HCT116 (cell line): Measurements from ENCODE around the gene DPH6. TPM values are rescaled to one million over a fixed set of nuclear protein-coding genes. Genes with fewer than 3 reads are reported as not detected.

Experiments used
- ATAC-seq: fragments of 200-7000 bp; cut with Tn5 transposase; 2 replicates; pipeline ENCODE4 v1.9.1; 2020; ENCODE audit warnings: mild to moderate bottlenecking, moderate library complexity
- BruUV-seq: library from RNA; stranded (reverse); fragments of 400-500 nt; replicated peaks from 2 replicates; lab custom pipeline; 2021; lab: Mats Ljungman, UMichigan
- CTCF ChIA-PET: fragments of 300-600 bp; sonication (Branson Sonifier 250); formaldehyde crosslinking; loops from one replicate; lab custom pipeline; 2021; ENCODE audit warnings: antibody characterized with exemption; lab: Charles Lee
- POLR2A ChIA-PET: fragments of 300-600, 350-600 bp; sonication (Branson Sonifier 250); formaldehyde crosslinking; loops from one replicate; lab custom pipeline; 2021; ENCODE audit warnings: antibody characterized with exemption; lab: Charles Lee
- RAD21 ChIA-PET, 2 experiments: fragments of 300-600 bp; sonication (Branson Sonifier 250); formaldehyde crosslinking; loops; one replicate each; lab custom pipeline; 2023; ENCODE audit warnings: low total read pairs in 2 of 2; ENCODE audit not compliant: uncharacterized antibody in 2 of 2, unreplicated experiment in 2 of 2, low non-redundant PET in 1 of 2; lab: Charles Lee
- DNase-seq: peaks from one replicate; pipeline ENCODE4 v3.0.0-alpha.2; 2010; ENCODE audit warnings: low read depth, low spot score
- H2AFZ ChIP-seq: fragments of 200-600 bp; shearing (Covaris generic), sonication (generic); 2 replicates; pipeline ENCODE4 v1.6.1; 2017; ENCODE audit warnings: low read depth, mixed run types, mixed read lengths, antibody characterized with exemption, low read length; ENCODE audit not compliant: poor library complexity, severe bottlenecking
- H3K27ac ChIP-seq: 2 replicates; pipeline ENCODE4 v1.5.1; 2012; ENCODE audit warnings: low read depth, low read length
- H3K27me3 ChIP-seq: fragments of 200-600 bp; sonication (generic); 2 replicates; pipeline ENCODE4 v1.6.1; 2016; ENCODE audit warnings: mixed run types, low read length, mixed read lengths; ENCODE audit not compliant: insufficient read depth
- H3K36me3 ChIP-seq, 2 experiments: fragments of 200-500 bp in 1 of 2; fragments of 200-600 bp in 1 of 2; sonication (Bioruptor generic) in 1 of 2; sonication (generic) in 1 of 2; 2 replicates each; pipeline versions ENCODE4 v1.5.1 to v1.6.1; 2014 to 2016; ENCODE audit warnings: low read length in 2 of 2, inconsistent platforms in 1 of 2, mixed read lengths in 1 of 2, mixed run types in 1 of 2; ENCODE audit not compliant: insufficient read depth in 2 of 2, control insufficient read depth in 1 of 2
- H3K4me1 ChIP-seq, 2 experiments: fragments of 200-600 bp in 1 of 2; sonication (generic) in 1 of 2; 2 replicates each; pipeline versions ENCODE4 v1.5.1 to v1.6.1; 2012 to 2017; ENCODE audit warnings: low read length in 2 of 2, inconsistent platforms in 1 of 2, mild to moderate bottlenecking in 1 of 2, mixed read lengths in 1 of 2, mixed run types in 1 of 2, moderate library complexity in 1 of 2; ENCODE audit not compliant: insufficient read depth in 2 of 2, control insufficient read depth in 1 of 2
- H3K4me2 ChIP-seq: fragments of 200-600 bp; sonication (generic); 2 replicates; pipeline ENCODE4 v1.6.1; 2017; ENCODE audit warnings: mixed run types, low read length, mixed read lengths
- H3K4me3 ChIP-seq, 2 experiments: fragments of 200-600 bp in 1 of 2; sonication (generic) in 1 of 2; replicated peaks in 1 of 2; 2 replicates each; pipeline ENCODE4 v1.5.1; 2011 to 2016; ENCODE audit warnings: low read length in 2 of 2, control low read depth in 1 of 2, low read depth in 1 of 2, mild to moderate bottlenecking in 1 of 2, mixed read lengths in 1 of 2, mixed run types in 1 of 2
- H3K79me2 ChIP-seq: fragments of 200-600 bp; sonication (generic); 2 replicates; pipeline ENCODE4 v1.6.1; 2017; ENCODE audit warnings: mild to moderate bottlenecking, mixed run types, low read length, moderate library complexity, mixed read lengths; ENCODE audit not compliant: insufficient read depth
- H3K9ac ChIP-seq: fragments of 200-600 bp; sonication (generic); 2 replicates; pipeline ENCODE4 v1.6.1; 2016; ENCODE audit warnings: low read length, mixed read lengths
- H3K9me2 ChIP-seq: fragments of 200-600 bp; sonication (generic), shearing (Covaris generic); 2 replicates; pipeline ENCODE4 v1.6.1; 2017; ENCODE audit warnings: mixed run types, mild to moderate bottlenecking, moderate library complexity; ENCODE audit not compliant: insufficient read depth
- H3K9me3 ChIP-seq, 2 experiments: fragments of 200-500 bp in 1 of 2; fragments of 200-600 bp in 1 of 2; sonication (Bioruptor generic) in 1 of 2; sonication (generic) in 1 of 2; 2 replicates each; pipeline ENCODE4 v1.6.1; 2014 to 2017; ENCODE audit warnings: low read length in 2 of 2, mixed read lengths in 2 of 2, inconsistent platforms in 1 of 2, low read depth in 1 of 2, mild to moderate bottlenecking in 1 of 2, mixed run types in 1 of 2, moderate library complexity in 1 of 2; ENCODE audit not compliant: control insufficient read depth in 1 of 2, insufficient read depth in 1 of 2
- H4K20me1 ChIP-seq: fragments of 200-600 bp; sonication (generic), shearing (Covaris generic); 2 replicates; pipeline ENCODE4 v1.6.1; 2017; ENCODE audit warnings: mixed run types, mild to moderate bottlenecking, moderate library complexity; ENCODE audit not compliant: insufficient read depth
- ATF3 ChIP-seq: IDR thresholded peaks from 2 replicates; pipeline ENCODE4 v1.6.1; 2012
- CEBPB ChIP-seq: IDR thresholded peaks from 2 replicates; pipeline ENCODE4 v1.6.1; 2012; ENCODE audit warnings: low read depth
- CTCF ChIP-seq, 3 experiments: fragments of 200-600 bp in 1 of 3; sonication (generic) in 1 of 3; IDR thresholded peaks in 2 of 3; conservative IDR thresholded peaks in 1 of 3; 2 replicates each; pipeline ENCODE4 v1.5.1; 2012 to 2017; ENCODE audit warnings: low read depth in 2 of 3, low read length in 2 of 3, antibody characterized with exemption in 1 of 3, borderline replicate concordance in 1 of 3, control low read depth in 1 of 3, mild to moderate bottlenecking in 1 of 3, mixed read lengths in 1 of 3, mixed run types in 1 of 3, moderate library complexity in 1 of 3; ENCODE audit not compliant: insufficient read depth in 1 of 3
- ELF1 ChIP-seq: IDR thresholded peaks from 2 replicates; pipeline ENCODE4 v1.6.1; 2012; ENCODE audit warnings: low read depth, borderline replicate concordance
- JUND ChIP-seq: IDR thresholded peaks from 2 replicates; pipeline ENCODE4 v1.6.1; 2012
- POLR2A ChIP-seq: IDR thresholded peaks from 2 replicates; pipeline ENCODE4 v1.7.0; 2011; ENCODE audit warnings: borderline replicate concordance; ENCODE audit not compliant: insufficient read depth, insufficient read length; ENCODE audit errors: extremely low read depth
- POLR2AphosphoS5 ChIP-seq: IDR thresholded peaks from 2 replicates; pipeline ENCODE4 v1.6.1; 2011; ENCODE audit warnings: mild to moderate bottlenecking, low read depth, low read length, moderate library complexity
- SIN3A ChIP-seq: IDR thresholded peaks from 2 replicates; pipeline ENCODE4 v1.6.1; 2012; ENCODE audit warnings: low read depth
- SRF ChIP-seq: IDR thresholded peaks from 2 replicates; pipeline ENCODE4 v1.6.1; 2012; ENCODE audit warnings: low read depth
- TCF7L2 ChIP-seq: IDR thresholded peaks from 2 replicates; pipeline ENCODE4 v1.7.0; 2011; ENCODE audit warnings: borderline replicate concordance, inconsistent platforms; ENCODE audit not compliant: insufficient read depth, insufficient read length; ENCODE audit errors: extremely low read depth
- YY1 ChIP-seq: IDR thresholded peaks from 2 replicates; pipeline ENCODE4 v1.6.1; 2011; ENCODE audit warnings: low read length, low read depth, moderate library complexity, mild to moderate bottlenecking; ENCODE audit not compliant: insufficient replicate concordance; ENCODE audit errors: extremely low read depth
- ZBTB33 ChIP-seq: IDR thresholded peaks from 2 replicates; pipeline ENCODE4 v1.6.1; 2011; ENCODE audit warnings: mild to moderate bottlenecking, low read length, moderate library complexity; ENCODE audit not compliant: insufficient replicate concordance; ENCODE audit errors: extremely low read depth
- ZFX ChIP-seq: fragments of 450-650 bp; IDR thresholded peaks from 2 replicates; pipeline ENCODE4 v1.6.1; 2017
- intact Hi-C: fragments of 100-400 bp; cut with micrococcal nuclease; formaldehyde crosslinking; loops from 2 replicates; pipeline ENCODE4 v1.10.0; 2022
- total RNA-seq: library from RNA; stranded (reverse); gene quantifications from one replicate; pipeline ENCODE4 v1.2.1, GENCODE V29; 2021; ENCODE audit not compliant: unreplicated experiment

The DPH6 gene
- total RNA-seq, 1 experiment from 2014 or later = 18.2 TPM

GRCh38 chr15:35323141-35323540 lies 222.8 kb downstream of the DPH6 start:
- Histone ChIP-seq H2AFZ (no peak overlapping the region), H4K20me1 (no peaks in the 10 kb centered on the region), H3K79me2 (no peaks in the 10 kb centered on the region), H3K4me3 (no peak overlapping the region), H3K4me1 (peaks cover 4 to 6% of the 10 kb centered on the region in 2 experiments; a peak in 3 of 4 replicates), H3K36me3 (no peaks in the 10 kb centered on the region), H3K9me3 (no peaks in the 10 kb centered on the region), H3K4me2 (no peak overlapping the region), H3K27me3 (no peaks in the 10 kb centered on the region), H3K9me2 (no peaks in the 10 kb centered on the region), H3K9ac (no peak overlapping the region), H3K27ac (no peak overlapping the region)
- ChIA-PET CTCF (no interaction called here), POLR2A (no interaction called here), RAD21 (no interaction called here)
- no TSS peak for BruUV-seq
- TF ChIP-seq ATF3 = no peak
- TF ChIP-seq CTCF (IDR thresholded peaks at IDR 0.05 in 2 of 3, conservative IDR thresholded peaks at IDR 0.05 in 1 of 3; ENCODE audit: borderline replicate concordance in 1 of 3, insufficient read depth in 1 of 3, low read depth in 2 of 3, low read length in 2 of 3) = no peak
- ATAC-seq (no peak), DNase-seq (no peak)
- intact Hi-C loops = no loop called here

- H3K4me2 ChIP-seq = no peak overlapping the region
- BruUV-seq = no TSS peak
- ChIA-PET POLR2A (no interaction called here), RAD21 (no interaction called here), CTCF (no interaction called here)
- H3K9me3 ChIP-seq = no peaks in the 10 kb centered on the region
- no peaks in the 10 kb centered on the region for H3K36me3 ChIP-seq
- H3K9ac ChIP-seq = no peak overlapping the region
- no peaks in the 10 kb centered on the region for H3K27me3 ChIP-seq
- H2AFZ ChIP-seq = no peak overlapping the region
- DNase-seq (no peak), ATAC-seq (no peak)
- intact Hi-C loops = no loop called here
- H4K20me1 ChIP-seq = no peaks in the 10 kb centered on the region
- H3K27ac ChIP-seq = no peak overlapping the region
- no peak overlapping the region for H3K4me3 ChIP-seq
- peaks cover 4 to 6% of the 10 kb centered on the region in 2 experiments; a peak in 3 of 4 replicates for H3K4me1 ChIP-seq
- no peaks in the 10 kb centered on the region for H3K9me2 ChIP-seq
- H3K79me2 ChIP-seq = no peaks in the 10 kb centered on the region
- TF ChIP-seq ELF1 = no peak
- TF ChIP-seq ATF3 = no peak
- no peak for TF ChIP-seq ZFX
- no peak for TF ChIP-seq POLR2AphosphoS5
- TF ChIP-seq ZBTB33 = no peak
- TF ChIP-seq CTCF (IDR thresholded peaks at IDR 0.05 in 2 of 3, conservative IDR thresholded peaks at IDR 0.05 in 1 of 3; ENCODE audit: borderline replicate concordance in 1 of 3, insufficient read depth in 1 of 3, low read depth in 2 of 3, low read length in 2 of 3) = no peak
- no peak for TF ChIP-seq SRF
- no peak for TF ChIP-seq JUND
- no peak for TF ChIP-seq CEBPB
- no peak for TF ChIP-seq POLR2A
- TF ChIP-seq YY1 = no peak
- TF ChIP-seq SIN3A = no peak
- TF ChIP-seq TCF7L2 = no peak
These were observed 224.0 kb downstream of the DPH6 start for GRCh38 chr15:35321926-35322325.
